WI38 (cell line): ENCODE results near the gene ABLIM1.

ENCODE experiments used
- H3K4me3 ChIP-seq: 2 replicates; pipeline ENCODE4 v1.5.1; 2011; ENCODE audit warnings: low read depth, mild to moderate bottlenecking, control low read depth, low read length
- CTCF ChIP-seq: IDR thresholded peaks from 2 replicates; pipeline ENCODE4 v1.5.1; 2012; ENCODE audit warnings: low read depth, mild to moderate bottlenecking, control low read depth, low read length

The ABLIM1 gene

GRCh38 chr10:114427124-114427852 lies 230.8 kb downstream of the ABLIM1 start:
- no peak for TF ChIP-seq CTCF
- no peak overlapping the region for H3K4me3 ChIP-seq

GRCh38 chr10:114426476-114426875 lies 231.6 kb downstream of the ABLIM1 start:
- no peak for TF ChIP-seq CTCF
- H3K4me3 ChIP-seq, result no peak overlapping the region

GRCh38 chr10:114420811-114421485 lies 237.1 kb downstream of the ABLIM1 start:
- TF ChIP-seq CTCF, result no peak
- H3K4me3 ChIP-seq, result no peak overlapping the region

- TF ChIP-seq CTCF, result no peak
Observed at GRCh38 chr10:114418109-114418508, 240.0 kb downstream of the ABLIM1 start.

GRCh38 chr10:114412907-114413797 lies 244.9 kb downstream of the ABLIM1 start:
- no peak overlapping the region for H3K4me3 ChIP-seq

More at GRCh38 chr10:114418109-114418508, 240.0 kb downstream of the ABLIM1 start:
- H3K4me3 ChIP-seq, result no peak overlapping the region

GRCh38 chr10:114408968-114409444 lies 249.1 kb downstream of the ABLIM1 start:
- no peak overlapping the region for H3K4me3 ChIP-seq
- no peak for TF ChIP-seq CTCF

More at GRCh38 chr10:114412907-114413797, 244.9 kb downstream of the ABLIM1 start:
- no peak for TF ChIP-seq CTCF
